OCI-LY3 (cell line): Measurements from ENCODE around the gene TSPAN1.

ENCODE experiments used
- EZH2phosphoT487 ChIP-seq: fragments of 200-600 bp; shearing (Covaris generic); IDR thresholded peaks from 2 replicates; pipeline ENCODE4 v1.6.1; 2018; ENCODE audit warnings: antibody characterized with exemption, mixed run types, low read depth
- TF ChIP-seq, protein P1 (sequence below): fragments of 200-600, 300-600 bp; sonication (generic); IDR thresholded peaks from 2 replicates; pipeline ENCODE4 v1.5.1; 2014; ENCODE audit warnings: antibody characterized with exemption, low read length, low read depth

GRCh38 chr1:46133181-46133658, 41.7 kb upstream of the TSPAN1 start:
- TF ChIP-seq, protein P1, sequence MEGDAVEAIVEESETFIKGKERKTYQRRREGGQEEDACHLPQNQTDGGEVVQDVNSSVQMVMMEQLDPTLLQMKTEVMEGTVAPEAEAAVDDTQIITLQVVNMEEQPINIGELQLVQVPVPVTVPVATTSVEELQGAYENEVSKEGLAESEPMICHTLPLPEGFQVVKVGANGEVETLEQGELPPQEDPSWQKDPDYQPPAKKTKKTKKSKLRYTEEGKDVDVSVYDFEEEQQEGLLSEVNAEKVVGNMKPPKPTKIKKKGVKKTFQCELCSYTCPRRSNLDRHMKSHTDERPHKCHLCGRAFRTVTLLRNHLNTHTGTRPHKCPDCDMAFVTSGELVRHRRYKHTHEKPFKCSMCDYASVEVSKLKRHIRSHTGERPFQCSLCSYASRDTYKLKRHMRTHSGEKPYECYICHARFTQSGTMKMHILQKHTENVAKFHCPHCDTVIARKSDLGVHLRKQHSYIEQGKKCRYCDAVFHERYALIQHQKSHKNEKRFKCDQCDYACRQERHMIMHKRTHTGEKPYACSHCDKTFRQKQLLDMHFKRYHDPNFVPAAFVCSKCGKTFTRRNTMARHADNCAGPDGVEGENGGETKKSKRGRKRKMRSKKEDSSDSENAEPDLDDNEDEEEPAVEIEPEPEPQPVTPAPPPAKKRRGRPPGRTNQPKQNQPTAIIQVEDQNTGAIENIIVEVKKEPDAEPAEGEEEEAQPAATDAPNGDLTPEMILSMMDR = no peak
- no peak for TF ChIP-seq EZH2phosphoT487
